ENCODE measurements around the gene PSMD6. TPM values are rescaled to one million over a fixed set of nuclear protein-coding genes. Genes with fewer than 3 reads are reported as not detected.

Gene PSMD6
- total RNA-seq, 1 donor from 2014 or later, result 88.5 TPM

Other genes starting within 250 kb of the PSMD6 start
- not detected in 2 replicates for gene C3orf49, start 204.2 kb downstream of the PSMD6 start, total RNA-seq
- 94.8 and 98.5 TPM in 2 replicates for gene THOC7, start 159.7 kb downstream of the PSMD6 start, total RNA-seq
- 56.2 and 57.2 TPM in 2 replicates for gene ATXN7, start 159.6 kb downstream of the PSMD6 start, total RNA-seq
- not detected in 2 replicates for gene SCAANT1, start 111.1 kb downstream of the PSMD6 start, total RNA-seq
- not detected in 2 replicates for gene PRICKLE2, start 202.0 kb upstream of the PSMD6 start, total RNA-seq

Data from T-helper 2 cell treated with Interferon-gamma antibody and Interleukin-4, amounts not matched to agents 100 ng/mL and 5 ng/mL, for 36 hours (primary cell).